GM04503 (cell line): ENCODE data around the gene EBF3.

Experiments used
- DNase-seq: peaks from one replicate; pipeline ENCODE4 v3.0.0-alpha.2; 2012; ENCODE audit warnings: low read depth

EBF3 gene

DNA sequence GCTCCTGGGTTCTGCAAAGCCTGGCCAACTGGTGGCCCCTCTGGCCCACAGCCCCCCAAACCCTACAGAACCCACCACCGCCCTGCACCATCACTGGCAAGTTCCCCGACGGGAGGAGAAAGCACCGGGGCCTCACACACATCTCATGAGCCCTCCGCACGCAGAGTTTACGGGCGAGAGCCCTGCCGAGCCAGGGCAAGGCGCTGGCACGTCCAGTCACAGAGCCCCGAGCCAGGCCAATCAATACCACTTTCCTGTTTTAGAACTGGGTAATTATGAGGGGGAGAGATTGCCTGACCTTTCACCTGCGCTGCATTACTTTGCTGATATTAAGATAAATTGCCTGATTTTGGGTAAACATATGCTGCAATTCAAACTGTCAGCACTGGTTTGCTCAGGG is 113.3 kb downstream of the EBF3 start:
- no peak for DNase-seq

- DNase-seq, result no peak
Measured at GRCh38 chr10:129850316-129850715, 113.8 kb downstream of the EBF3 start.

GRCh38 chr10:129849853-129850252 is 114.2 kb downstream of the EBF3 start:
- DNase-seq, result no peak

DNA sequence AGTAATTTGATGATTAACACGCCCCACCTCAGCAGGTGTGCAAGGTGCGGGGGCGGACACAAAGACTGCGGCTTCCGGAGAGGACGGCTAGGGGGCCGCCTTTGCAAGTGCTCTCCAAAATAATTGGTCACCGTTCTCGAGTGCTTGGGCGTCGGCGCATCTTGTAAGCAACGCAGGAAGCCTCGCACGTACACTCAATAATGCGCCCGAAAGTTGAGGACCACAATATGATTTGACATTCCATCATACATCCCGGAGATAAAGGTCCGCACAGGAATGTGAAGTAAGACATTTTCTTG is 114.7 kb downstream of the EBF3 start:
- no peak for DNase-seq

- no peak for DNase-seq
Measured at GRCh38 chr10:129848696-129849451, 115.2 kb downstream of the EBF3 start.

- no peak for DNase-seq
Measured at GRCh38 chr10:129847741-129848483, 116.2 kb downstream of the EBF3 start.

- no peak for DNase-seq
Measured at GRCh38 chr10:129846991-129847391, 117.1 kb downstream of the EBF3 start.

GRCh38 chr10:129845111-129845753 is 118.8 kb downstream of the EBF3 start:
- no peak for DNase-seq

DNA sequence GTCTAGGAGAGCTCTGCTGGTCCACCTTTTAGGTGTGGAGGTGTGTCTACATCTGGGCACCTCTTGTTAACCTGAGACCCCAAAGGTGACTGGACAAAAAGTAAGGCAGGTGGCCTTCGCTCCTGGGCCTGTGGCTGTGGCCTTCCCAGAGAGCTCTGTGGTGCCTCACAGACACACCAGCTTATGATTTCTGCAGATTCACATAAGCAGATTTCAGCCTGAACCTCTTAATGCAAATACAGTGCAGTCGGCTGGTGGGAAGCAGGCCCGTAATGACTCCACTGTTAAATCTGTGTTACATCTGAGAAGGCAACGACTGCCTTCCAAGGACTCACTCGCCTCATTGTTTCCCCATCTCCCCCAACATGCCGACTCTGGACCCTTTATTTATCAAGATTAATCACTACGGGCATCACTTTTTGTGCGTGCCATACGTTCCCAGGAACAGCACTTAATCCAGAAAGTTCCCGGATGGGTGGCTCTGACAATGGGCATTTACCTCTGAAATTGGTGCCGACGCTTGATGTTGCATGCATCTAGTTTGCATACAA is 119.8 kb downstream of the EBF3 start:
- no peak for DNase-seq

DNA sequence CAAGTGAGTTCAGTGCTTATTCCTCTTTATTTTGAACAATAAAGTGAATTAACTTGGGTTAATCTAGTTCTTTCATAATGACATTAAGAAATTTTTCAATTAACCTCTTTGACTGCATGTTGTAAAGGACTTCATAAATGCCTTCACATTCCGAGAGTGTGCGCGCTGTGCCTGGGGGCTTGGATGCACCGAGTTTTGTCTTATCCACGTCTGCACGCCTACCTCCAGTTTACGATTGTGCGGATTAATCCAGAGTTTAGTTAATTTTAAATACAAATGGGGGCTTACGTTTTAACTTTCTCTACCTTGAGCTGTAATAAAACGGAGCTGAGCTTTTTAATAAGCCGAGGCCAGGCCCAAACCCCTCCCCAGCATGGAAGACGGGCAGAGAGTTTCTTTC is 120.4 kb downstream of the EBF3 start:
- DNase-seq, result no peak

DNA sequence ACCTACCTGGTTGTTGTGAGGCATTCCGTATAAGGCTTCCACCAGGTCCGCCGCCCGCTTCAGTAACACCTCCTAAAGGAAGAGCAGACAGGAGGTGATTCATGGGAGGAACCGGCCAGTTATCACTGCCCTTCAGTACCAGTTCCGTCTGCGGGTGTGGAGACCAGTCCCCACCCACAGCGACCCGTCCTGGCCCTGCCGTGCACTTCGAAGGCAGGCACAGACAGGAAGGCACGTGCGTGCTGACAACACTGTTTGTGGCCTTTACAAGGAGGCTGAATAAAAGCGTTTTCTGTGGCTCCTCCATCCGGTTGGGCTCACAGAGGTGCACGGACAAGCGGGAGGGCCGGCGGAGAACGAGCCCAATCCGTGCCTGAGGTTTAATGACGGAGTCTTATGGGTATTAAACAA is 120.9 kb downstream of the EBF3 start:
- no peak for DNase-seq

GRCh38 chr10:129842031-129842430 is 122.0 kb downstream of the EBF3 start:
- DNase-seq, result no peak

DNA sequence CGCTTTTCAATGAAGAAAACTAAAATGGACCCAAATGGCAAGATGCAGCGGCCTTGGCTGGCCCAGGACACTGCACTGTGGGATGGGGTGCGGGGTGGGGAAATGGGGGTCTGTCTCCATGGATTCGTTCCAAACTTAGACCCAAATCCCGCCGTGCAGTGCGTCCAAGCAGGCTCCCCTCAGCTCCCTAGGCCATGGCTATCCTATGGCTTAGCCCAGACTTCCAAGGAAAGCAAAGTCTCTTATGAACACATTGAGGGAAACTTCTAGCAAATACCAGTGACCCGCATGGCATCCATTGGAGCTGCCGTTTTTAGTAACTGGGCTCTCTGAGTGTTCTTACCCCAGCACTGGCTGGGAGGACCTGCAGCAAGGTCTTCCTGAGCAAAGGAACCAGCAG is 122.5 kb downstream of the EBF3 start:
- no peak for DNase-seq

GRCh38 chr10:129841071-129841470 is 123.0 kb downstream of the EBF3 start:
- no peak for DNase-seq

DNA sequence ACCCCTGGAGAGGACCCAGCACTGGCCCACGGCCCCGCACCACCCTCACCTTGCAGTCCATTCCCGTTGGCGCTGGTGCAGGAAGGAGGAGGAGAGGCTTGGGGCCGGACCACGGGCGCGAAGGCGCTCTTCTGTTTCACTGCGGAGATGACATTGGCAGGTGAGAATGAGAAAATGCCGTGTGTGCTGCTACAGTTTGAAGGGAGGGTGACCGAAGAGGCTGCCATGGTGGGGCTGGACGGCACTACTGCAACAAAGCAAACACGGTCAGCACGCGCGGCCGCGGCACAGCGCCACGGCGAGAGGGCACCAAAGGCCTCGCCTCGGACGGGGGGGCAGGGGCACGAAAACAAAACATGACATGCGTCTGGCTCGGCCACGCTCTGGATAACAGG is 123.9 kb downstream of the EBF3 start:
- no peak for DNase-seq

DNA sequence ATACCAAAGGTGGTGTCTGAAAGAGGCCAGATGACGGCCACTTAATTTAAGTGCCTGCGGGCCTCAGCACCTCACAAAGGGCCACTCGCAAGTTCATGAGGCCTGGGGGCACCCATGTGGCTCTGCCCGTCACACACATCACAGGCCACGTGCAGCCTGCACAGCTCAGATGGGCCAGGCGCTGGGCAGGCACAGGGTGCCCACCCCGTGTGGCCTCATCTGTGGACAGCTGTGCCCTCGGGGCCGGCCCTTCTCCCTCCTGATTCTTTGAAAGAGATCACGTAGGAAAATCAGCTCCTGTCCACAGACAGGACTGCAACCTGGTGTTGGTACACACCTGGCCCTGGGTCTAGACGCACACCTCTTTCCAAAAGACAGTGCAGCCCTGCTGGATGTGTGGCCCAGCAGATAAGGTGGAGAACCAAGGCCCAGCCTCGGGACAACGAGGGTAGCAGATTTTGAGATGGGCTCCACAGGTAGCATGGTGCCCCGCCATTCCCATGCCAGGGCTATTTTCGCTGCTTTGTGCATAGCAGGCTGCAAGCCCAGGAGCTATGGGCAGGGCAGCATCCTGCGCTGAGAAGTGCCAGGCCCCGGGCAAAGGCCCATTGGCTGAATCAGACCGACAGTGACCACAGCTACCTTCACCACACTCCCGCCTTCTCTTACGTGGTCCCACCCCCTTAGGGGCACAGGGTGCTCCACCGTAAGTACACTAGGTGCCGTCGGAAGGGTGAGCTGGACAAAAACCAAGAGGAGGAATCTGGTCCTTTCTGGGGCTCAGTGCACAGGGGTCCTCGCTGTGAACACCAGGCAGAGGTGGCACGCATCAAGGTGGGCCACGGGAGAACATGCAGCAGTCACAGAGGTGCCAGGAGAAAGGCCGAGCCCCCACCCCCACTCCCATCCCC is 124.5 kb downstream of the EBF3 start:
- DNase-seq, result no peak

GRCh38 chr10:129838794-129839193 is 125.3 kb downstream of the EBF3 start:
- DNase-seq, result no peak

- no peak for DNase-seq
Measured at GRCh38 chr10:129837909-129838582, 126.0 kb downstream of the EBF3 start.

GRCh38 chr10:129836253-129836652 is 127.8 kb downstream of the EBF3 start:
- DNase-seq, result no peak

GRCh38 chr10:129833994-129834739 is 129.9 kb downstream of the EBF3 start:
- no peak for DNase-seq
